PFSK-1 (cell line): ENCODE measurements around the gene FZD1.

Experiments used
- FOXP2 ChIP-seq: optimal IDR thresholded peaks from 2 replicates; pipeline ENCODE3; 2011; ENCODE audit warnings: borderline replicate concordance, control low read depth, inconsistent platforms; ENCODE audit not compliant: insufficient read depth; ENCODE audit errors: extremely low read length, extremely low read depth
- POLR2AphosphoS5 ChIP-seq: IDR thresholded peaks from 2 replicates; pipeline ENCODE4 v1.6.1; 2012; ENCODE audit warnings: low read depth, mild to moderate bottlenecking, control low read depth, low read length, moderate library complexity
- SIN3A ChIP-seq: IDR thresholded peaks from 2 replicates; pipeline ENCODE4 v1.6.1; 2012; ENCODE audit warnings: mild to moderate bottlenecking, low read length, moderate library complexity, borderline replicate concordance; ENCODE audit not compliant: insufficient read depth
- TAF1 ChIP-seq: IDR thresholded peaks from 2 replicates; pipeline ENCODE4 v1.6.1; 2012; ENCODE audit warnings: low read length, control low read depth, borderline replicate concordance; ENCODE audit not compliant: insufficient read depth
- TF ChIP-seq, protein P1 (sequence below), 2 experiments: IDR thresholded peaks; 2 replicates each; pipeline versions ENCODE4 v1.6.1 to v1.8.0; 2011 to 2012; ENCODE audit warnings: low read depth in 2 of 2, low read length in 2 of 2, control low read depth in 1 of 2, inconsistent platforms in 1 of 2, mild to moderate bottlenecking in 1 of 2, moderate library complexity in 1 of 2; ENCODE audit not compliant: insufficient read depth in 1 of 2

Gene FZD1

DNA sequence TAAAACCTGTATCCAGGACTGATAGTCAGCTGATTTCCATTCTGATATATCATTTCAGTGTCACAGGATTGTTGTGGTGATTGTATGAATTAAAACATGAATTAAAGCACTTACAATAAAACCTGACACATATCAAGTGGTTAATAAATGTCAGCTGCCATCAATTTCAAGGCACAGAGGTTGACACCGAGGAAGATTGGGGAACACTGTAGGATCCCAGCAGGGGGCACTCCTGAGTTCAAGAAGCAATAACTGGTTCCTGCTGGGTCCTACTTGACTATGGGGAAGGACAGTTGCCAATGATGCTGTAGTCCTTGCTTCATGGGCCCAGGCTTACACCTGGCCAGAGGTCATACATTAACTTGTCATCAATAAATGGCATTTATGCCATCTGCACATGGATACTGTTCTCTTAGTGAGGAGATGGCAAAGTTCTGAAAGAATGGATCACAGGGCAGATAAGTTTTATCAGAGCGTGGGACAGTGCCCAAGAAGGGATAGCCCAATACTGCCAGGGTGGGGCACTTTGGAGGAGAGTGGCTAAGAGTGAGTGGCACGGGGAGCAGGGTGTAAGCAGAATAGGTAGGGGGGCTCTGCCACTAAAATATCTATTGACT lies 24.1 kb downstream of the FZD1 start:
- no peak for TF ChIP-seq FOXP2
- no peak for TF ChIP-seq TAF1
- TF ChIP-seq, protein P1, sequence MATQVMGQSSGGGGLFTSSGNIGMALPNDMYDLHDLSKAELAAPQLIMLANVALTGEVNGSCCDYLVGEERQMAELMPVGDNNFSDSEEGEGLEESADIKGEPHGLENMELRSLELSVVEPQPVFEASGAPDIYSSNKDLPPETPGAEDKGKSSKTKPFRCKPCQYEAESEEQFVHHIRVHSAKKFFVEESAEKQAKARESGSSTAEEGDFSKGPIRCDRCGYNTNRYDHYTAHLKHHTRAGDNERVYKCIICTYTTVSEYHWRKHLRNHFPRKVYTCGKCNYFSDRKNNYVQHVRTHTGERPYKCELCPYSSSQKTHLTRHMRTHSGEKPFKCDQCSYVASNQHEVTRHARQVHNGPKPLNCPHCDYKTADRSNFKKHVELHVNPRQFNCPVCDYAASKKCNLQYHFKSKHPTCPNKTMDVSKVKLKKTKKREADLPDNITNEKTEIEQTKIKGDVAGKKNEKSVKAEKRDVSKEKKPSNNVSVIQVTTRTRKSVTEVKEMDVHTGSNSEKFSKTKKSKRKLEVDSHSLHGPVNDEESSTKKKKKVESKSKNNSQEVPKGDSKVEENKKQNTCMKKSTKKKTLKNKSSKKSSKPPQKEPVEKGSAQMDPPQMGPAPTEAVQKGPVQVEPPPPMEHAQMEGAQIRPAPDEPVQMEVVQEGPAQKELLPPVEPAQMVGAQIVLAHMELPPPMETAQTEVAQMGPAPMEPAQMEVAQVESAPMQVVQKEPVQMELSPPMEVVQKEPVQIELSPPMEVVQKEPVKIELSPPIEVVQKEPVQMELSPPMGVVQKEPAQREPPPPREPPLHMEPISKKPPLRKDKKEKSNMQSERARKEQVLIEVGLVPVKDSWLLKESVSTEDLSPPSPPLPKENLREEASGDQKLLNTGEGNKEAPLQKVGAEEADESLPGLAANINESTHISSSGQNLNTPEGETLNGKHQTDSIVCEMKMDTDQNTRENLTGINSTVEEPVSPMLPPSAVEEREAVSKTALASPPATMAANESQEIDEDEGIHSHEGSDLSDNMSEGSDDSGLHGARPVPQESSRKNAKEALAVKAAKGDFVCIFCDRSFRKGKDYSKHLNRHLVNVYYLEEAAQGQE (IDR thresholded peaks at IDR 0.05; ENCODE audit: insufficient read depth in 1 of 2, low read depth in 2 of 2, low read length in 2 of 2), result no peak
- TF ChIP-seq POLR2AphosphoS5, result no peak
- TF ChIP-seq SIN3A, result no peak

DNA sequence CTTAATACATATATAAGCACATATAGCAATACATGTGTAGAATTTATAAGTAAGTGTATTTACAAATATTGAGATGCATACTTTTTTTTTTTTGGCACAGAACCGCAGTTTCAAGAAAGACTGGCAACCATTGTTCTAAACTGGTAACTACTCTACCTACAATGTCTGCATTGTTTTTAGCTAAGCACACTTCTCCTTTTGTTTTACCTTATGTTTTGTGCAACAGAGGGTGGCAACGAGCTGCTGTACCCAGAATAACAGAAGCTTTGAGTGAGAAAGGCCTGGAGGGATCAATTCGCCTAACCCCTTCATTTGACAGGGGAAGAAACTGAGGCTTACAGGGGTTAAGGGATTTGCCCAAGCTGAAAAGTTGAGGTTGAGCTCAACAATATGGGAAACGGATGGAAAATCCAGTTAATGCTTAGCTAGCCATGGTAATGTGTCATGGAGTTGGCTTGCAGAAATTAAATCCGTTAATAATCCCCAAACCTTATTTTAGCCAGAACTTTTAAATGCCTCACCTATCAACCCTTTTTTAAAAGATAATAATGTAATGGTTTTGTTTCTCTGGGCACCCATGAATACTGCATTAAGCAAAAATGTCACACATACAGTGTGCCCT lies 25.5 kb downstream of the FZD1 start:
- no peak for TF ChIP-seq TAF1

DNA sequence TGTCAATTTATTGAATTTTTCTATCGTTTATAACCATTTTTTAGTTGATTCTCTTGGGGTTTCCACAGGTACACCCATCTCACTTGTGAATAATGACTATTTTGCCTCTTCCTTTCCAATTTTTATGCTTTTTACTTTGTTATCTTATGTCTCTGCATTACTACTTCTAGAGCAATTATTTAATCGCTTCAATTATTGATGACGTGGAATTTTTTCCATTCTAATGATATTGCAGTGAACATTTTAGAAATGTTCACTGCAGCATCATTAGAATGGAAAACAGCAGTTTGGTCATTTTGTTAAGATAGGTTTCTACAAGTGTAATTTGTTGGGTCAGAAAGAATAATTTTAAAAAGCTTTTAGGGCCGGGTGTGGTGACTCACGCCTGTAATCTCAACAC lies 27.1 kb downstream of the FZD1 start:
- TF ChIP-seq POLR2AphosphoS5 (no peak), TAF1 (no peak), FOXP2 (no peak), SIN3A (no peak)
- TF ChIP-seq, protein P1 (IDR thresholded peaks at IDR 0.05; ENCODE audit: insufficient read depth in 1 of 2, low read depth in 2 of 2, low read length in 2 of 2), result no peak

DNA sequence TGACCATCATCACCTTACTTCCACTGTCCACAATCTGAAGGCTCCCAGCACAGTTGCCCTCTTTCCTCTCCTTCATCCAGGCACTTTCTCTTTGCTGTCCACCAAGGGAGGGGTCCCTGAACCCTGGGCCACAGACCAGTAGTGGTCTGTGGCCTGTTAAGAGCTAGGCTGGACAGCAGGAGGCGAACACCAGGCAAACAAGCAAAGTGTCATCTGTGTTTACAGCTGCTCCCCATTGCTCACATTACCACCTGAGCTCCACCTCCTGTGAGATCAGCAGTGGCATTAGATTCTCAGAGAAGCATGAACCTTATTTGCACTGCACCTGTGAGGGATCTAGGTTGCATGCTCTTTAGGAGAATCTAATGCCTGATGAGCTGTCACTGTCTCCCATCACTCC lies 27.7 kb downstream of the FZD1 start:
- TF ChIP-seq FOXP2 (no peak), SIN3A (no peak), TAF1 (no peak), POLR2AphosphoS5 (no peak)
- TF ChIP-seq, protein P1 (IDR thresholded peaks at IDR 0.05; ENCODE audit: insufficient read depth in 1 of 2, low read depth in 2 of 2, low read length in 2 of 2), result no peak

DNA sequence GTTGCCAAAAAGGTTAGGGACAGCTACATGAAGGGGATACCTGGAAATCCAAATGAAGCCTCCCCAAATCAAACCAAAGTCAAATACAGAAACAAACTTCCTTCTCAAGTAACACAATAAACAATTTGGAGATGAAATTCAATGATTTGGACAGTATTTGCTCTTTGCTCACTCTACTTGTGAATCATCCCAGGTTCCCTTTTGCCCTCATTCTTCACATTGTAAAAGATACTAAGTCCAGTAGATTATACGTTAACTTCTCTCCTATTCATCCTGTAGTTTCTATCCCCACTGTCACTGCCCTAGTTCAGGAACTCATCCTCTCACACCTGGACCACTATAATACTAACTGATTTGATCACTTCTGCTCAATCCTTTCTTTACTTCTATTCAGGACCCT lies 28.3 kb downstream of the FZD1 start:
- TF ChIP-seq FOXP2 (no peak), TAF1 (no peak), SIN3A (no peak), POLR2AphosphoS5 (no peak)
- TF ChIP-seq, protein P1 (IDR thresholded peaks at IDR 0.05; ENCODE audit: insufficient read depth in 1 of 2, low read depth in 2 of 2, low read length in 2 of 2), result no peak
